Suprapubic skin (tissue), 4 donors: ENCODE results near the gene ATG4C. TPM values are rescaled to one million over a fixed set of nuclear protein-coding genes. Genes with fewer than 3 reads are reported as not detected.
"Not testable (repeated sequence)": the region's sequence is repeated elsewhere in the genome, so short reads cannot be mapped to it uniquely, and the experiment has no call there.

Experiments
- DNase-seq, 2 donors: peaks; one replicate each; pipeline ENCODE4 v3.0.0-alpha.2; 2019; ENCODE audit warnings: low spot score in 2 of 2
- H3K27ac ChIP-seq: fragments of 200-600 bp; sonication (generic); one replicate; pipeline ENCODE4 v1.5.1; 2019
- H3K27me3 ChIP-seq: fragments of 200-600 bp; sonication (generic); one replicate; pipeline ENCODE4 v1.5.1; 2019
- H3K36me3 ChIP-seq: fragments of 200-600 bp; sonication (generic); one replicate; pipeline ENCODE4 v1.5.1; 2019
- H3K4me1 ChIP-seq: fragments of 200-600 bp; sonication (generic); one replicate; pipeline ENCODE4 v1.5.1; 2019
- H3K4me3 ChIP-seq: fragments of 200-600 bp; sonication (generic); one replicate; pipeline ENCODE4 v1.5.1; 2019; ENCODE audit warnings: mild to moderate bottlenecking
- H3K9me3 ChIP-seq: fragments of 200-600 bp; sonication (generic); one replicate; pipeline ENCODE4 v1.5.1; 2019
- CTCF ChIP-seq, 2 donors: fragments of 200-600 bp in 1 of 2; fragments of 450-650 bp in 1 of 2; sonication (generic) in 1 of 2; IDR thresholded peaks; one replicate each; pipeline ENCODE4 v1.5.1; 2016 to 2019; ENCODE audit warnings: antibody characterized with exemption in 2 of 2, mild to moderate bottlenecking in 1 of 2, moderate library complexity in 1 of 2
- EP300 ChIP-seq: sonication (generic); formaldehyde crosslinking; IDR thresholded peaks from one replicate; pipeline ENCODE4 v1.6.1; 2017; ENCODE audit warnings: antibody characterized with exemption
- POLR2A ChIP-seq, 2 donors: fragments of 450-650 bp; IDR thresholded peaks; one replicate each; pipeline ENCODE4 v1.6.1; 2017; ENCODE audit warnings: antibody characterized with exemption in 2 of 2, mild to moderate bottlenecking in 2 of 2, moderate library complexity in 2 of 2
- POLR2AphosphoS5 ChIP-seq, 3 donors: sonication (generic); formaldehyde crosslinking; IDR thresholded peaks; one replicate each; pipeline ENCODE4 v1.6.1; 2017; ENCODE audit warnings: antibody characterized with exemption in 3 of 3
- whole genome bisulfite sequencing: methylation state at CpG from one replicate; pipeline ENCODE4 v1.1.5; 2018; 5-methylcytosine and 5-hydroxymethylcytosine counted together
- total RNA-seq, 4 donors: library from RNA; depleted of rRNA; stranded (reverse); fragments of >200 nt; gene quantifications; one replicate each; pipeline ENCODE4 v1.1.0, GENCODE V29; 2016

Gene ATG4C
- total RNA-seq, 4 donors from 2014 or later: 4.4 to 8.7 (median 5.4) TPM

DNA sequence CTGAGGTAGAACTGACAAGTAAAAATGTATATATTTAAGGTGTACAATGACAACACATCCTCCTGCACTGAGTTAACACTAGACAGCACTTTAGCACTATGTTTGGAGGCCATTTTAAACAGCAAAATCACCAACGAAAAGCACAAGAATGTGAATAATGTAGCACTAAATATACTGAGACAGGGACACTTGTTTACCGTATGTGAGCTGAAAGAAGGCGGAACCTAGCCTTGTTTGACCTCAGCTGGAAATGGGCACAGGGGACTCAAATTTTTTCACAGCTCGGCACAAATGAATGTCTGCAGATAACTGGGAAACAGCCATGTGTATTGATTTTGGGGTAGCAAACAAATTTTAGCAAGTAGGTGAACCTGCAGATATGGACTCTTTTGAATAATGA is 18.0 kb upstream of the ATG4C start:
- Histone ChIP-seq H3K27ac (no peak overlapping the region), H3K36me3 (no peaks in the 10 kb centered on the region), H3K9me3 (no peaks in the 10 kb centered on the region), H3K4me3 (no peak overlapping the region), H3K27me3 (no peaks in the 10 kb centered on the region), H3K4me1 (peaks cover 5% of the 10 kb centered on the region)
- 56% methylated on average over 4 of the region's 4 CpGs for WGBS
- TF ChIP-seq POLR2AphosphoS5 (IDR thresholded peaks at IDR 0.05) (no peak), EP300 (no peak), CTCF (IDR thresholded peaks at IDR 0.05) (no peak), POLR2A (IDR thresholded peaks at IDR 0.05) (no peak)
- DNase-seq: no peak

- not testable (repeated sequence) for H3K27me3 ChIP-seq, H3K9me3 ChIP-seq, DNase-seq, H3K4me3 ChIP-seq, H3K4me1 ChIP-seq, H3K27ac ChIP-seq, H3K36me3 ChIP-seq
- 88% methylated on average over 11 of the region's 11 CpGs for WGBS
Measured at GRCh38 chr1:62768551-62768950, 15.4 kb upstream of the ATG4C start.

GRCh38 chr1:62772607-62773295 is 11.2 kb upstream of the ATG4C start:
- H3K9me3 ChIP-seq: no peaks in the 10 kb centered on the region
- TF ChIP-seq POLR2A (IDR thresholded peaks at IDR 0.05): no peak
- TF ChIP-seq CTCF (IDR thresholded peaks at IDR 0.05): no peak
- TF ChIP-seq EP300: no peak
- no peak for TF ChIP-seq POLR2AphosphoS5 (IDR thresholded peaks at IDR 0.05)
- no peak overlapping the region for H3K4me3 ChIP-seq
- 86% methylated on average over 1 of the region's 1 CpG for WGBS
- H3K27ac ChIP-seq: no peak overlapping the region
- no peaks in the 10 kb centered on the region for H3K27me3 ChIP-seq
- H3K4me1 ChIP-seq: no peaks in the 10 kb centered on the region
- DNase-seq: no peak
- no peaks in the 10 kb centered on the region for H3K36me3 ChIP-seq

DNA sequence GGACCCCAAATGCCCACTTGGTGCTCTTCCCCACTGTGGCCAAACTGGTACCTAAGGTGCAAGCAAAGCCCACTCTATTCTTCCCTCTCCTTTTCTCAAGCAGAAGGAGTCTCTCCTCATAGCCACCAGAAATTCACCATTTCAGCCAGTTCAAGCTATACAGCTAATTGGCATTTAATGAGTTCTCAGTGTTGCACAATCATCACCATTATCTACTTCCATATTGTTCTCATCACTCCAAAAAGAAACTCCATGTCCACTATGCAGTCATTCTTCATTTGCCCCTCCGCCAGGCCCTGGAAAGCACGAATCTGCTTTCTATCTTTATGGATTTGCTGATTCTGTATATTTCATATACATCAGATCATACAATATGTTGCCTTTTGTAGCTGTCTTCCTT is 9.9 kb upstream of the ATG4C start:
- 83% methylated on average over 2 of the region's 2 CpGs for WGBS
- no peaks in the 10 kb centered on the region for H3K36me3 ChIP-seq
- no peak overlapping the region for H3K4me3 ChIP-seq
- H3K27ac ChIP-seq: no peak overlapping the region
- no peaks in the 10 kb centered on the region for H3K4me1 ChIP-seq
- DNase-seq: no peak
- H3K9me3 ChIP-seq: no peaks in the 10 kb centered on the region
- no peak for TF ChIP-seq CTCF (IDR thresholded peaks at IDR 0.05)
- H3K27me3 ChIP-seq: no peaks in the 10 kb centered on the region

DNA sequence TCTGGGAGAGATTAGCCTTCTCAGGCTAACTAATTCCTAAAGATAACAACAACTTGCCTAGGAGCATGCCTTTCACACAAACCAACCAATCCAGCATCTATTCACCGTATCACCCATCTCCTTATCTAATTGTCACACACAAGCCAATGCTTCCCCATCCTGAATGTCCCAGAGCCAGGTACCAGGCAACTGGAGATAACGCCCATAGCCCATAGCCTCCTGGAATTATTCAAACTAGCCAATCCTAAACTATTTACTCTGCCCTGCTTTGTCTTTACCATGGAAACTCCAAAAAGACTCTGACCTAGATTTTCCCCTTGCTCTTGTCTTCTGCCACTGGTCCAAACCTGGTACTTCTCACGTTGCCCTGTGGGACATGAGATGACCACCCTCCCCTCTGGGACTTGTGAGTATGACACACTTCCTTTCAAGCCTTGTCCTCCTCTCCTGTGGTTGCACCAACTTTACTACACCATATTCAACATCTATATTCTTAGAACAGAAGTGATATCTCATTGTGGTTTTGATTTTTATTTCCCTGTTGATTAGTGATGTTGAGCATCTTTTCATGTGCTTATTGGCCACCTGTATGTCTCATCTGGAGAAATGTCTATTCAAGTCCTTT is 8.8 kb upstream of the ATG4C start:
- no peak for DNase-seq
- 86% methylated on average over 3 of the region's 3 CpGs for WGBS

More for the DNA sequence above, 8.8 kb upstream of the ATG4C start:
- Histone ChIP-seq H3K4me1 (no peaks in the 10 kb centered on the region), H3K9me3 (no peaks in the 10 kb centered on the region), H3K27ac (no peak overlapping the region), H3K27me3 (no peaks in the 10 kb centered on the region), H3K4me3 (no peak overlapping the region), H3K36me3 (no peaks in the 10 kb centered on the region)
- no peak for TF ChIP-seq EP300
- TF ChIP-seq POLR2AphosphoS5 (IDR thresholded peaks at IDR 0.05): no peak
- no peak for TF ChIP-seq CTCF (IDR thresholded peaks at IDR 0.05)
- no peak for TF ChIP-seq POLR2A (IDR thresholded peaks at IDR 0.05)
